ENCODE results near the gene RNF157. TPM values are rescaled to one million over a fixed set of nuclear protein-coding genes. Genes with fewer than 3 reads are reported as not detected.
A peak's percentile ranks its signal among the peaks of the same experiment; 100 is the strongest.

Gene RNF157
- total and polyA plus RNA-seq, 2 of the 13 experiments (the other 11 are each of a cell fraction or from before 2014, with no cell fraction given), result 0.44 to 1.5 TPM

DNA sequence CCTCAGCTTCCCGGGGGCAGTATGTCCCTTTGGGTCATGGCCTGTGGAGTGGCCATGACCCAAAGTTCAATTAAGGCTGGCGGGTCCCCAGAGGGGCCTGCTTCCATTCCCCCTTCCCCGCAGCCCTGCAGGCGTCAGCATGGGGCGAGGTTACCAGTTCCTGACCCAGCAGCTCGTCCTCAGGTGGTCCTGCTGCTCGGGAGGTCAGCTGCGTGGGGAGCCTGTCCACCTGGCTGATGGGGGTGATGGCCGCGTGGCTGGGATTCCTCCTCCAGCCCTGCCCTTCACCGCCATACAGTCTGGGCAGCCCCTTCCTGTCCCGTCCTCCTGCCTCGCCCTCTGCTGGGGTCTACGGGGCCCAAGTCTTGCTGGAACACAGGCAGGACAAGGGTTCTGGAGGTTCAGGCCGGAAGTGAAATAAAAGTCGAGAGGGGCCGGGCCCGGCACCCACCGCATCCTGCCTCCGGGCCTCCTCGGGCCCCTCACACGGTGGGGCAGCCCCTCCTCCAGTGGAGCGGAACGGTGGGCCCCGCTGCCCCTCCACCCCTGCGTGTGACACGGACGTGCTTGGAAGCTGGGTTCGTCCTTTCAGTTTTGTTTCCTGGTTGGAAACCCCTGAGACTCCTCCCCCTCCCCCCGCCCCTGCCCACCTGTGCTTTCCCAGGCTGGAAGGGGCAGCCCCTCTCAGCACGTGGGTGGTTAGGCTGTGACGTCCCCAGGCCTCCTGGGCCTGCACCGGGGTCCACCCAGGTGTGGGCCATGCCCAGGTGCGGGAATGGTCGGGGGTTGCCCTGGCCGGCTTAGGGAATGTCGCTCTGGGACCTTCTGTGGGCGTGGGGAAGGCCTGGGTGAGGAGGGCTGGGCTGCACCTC is 31.6 kb upstream of the RNF157 start (continued):
- TF ChIP-seq, protein P1, sequence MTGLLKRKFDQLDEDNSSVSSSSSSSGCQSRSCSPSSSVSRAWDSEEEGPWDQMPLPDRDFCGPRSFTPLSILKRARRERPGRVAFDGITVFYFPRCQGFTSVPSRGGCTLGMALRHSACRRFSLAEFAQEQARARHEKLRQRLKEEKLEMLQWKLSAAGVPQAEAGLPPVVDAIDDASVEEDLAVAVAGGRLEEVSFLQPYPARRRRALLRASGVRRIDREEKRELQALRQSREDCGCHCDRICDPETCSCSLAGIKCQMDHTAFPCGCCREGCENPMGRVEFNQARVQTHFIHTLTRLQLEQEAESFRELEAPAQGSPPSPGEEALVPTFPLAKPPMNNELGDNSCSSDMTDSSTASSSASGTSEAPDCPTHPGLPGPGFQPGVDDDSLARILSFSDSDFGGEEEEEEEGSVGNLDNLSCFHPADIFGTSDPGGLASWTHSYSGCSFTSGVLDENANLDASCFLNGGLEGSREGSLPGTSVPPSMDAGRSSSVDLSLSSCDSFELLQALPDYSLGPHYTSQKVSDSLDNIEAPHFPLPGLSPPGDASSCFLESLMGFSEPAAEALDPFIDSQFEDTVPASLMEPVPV (CRISPR knock-in tag; IDR thresholded peaks at IDR 0.05), result no peak
- TF ChIP-seq MED13 (CRISPR knock-in tag; IDR thresholded peaks at IDR 0.05) (no peak), NR2F6 (IDR thresholded peaks at IDR 0.05) (no peak), NR2F6 (CRISPR knock-in tag; IDR thresholded peaks at IDR 0.05) (no peak), CAMTA2 (CRISPR knock-in tag; IDR thresholded peaks at IDR 0.05; ENCODE audit: borderline replicate concordance) (no peak), ZNF775 (CRISPR knock-in tag; IDR thresholded peaks at IDR 0.05; ENCODE audit: borderline replicate concordance) (no peak), SATB2 (CRISPR knock-in tag; IDR thresholded peaks at IDR 0.05) (no peak), AKAP8 (CRISPR knock-in tag; IDR thresholded peaks at IDR 0.05) (0 out of 2 replicates have a peak, but pooled peaks have one; percentile 70), MTA1 (CRISPR knock-in tag; IDR thresholded peaks at IDR 0.05; ENCODE audit: borderline replicate concordance) (no peak), CBX5 (CRISPR knock-in tag; IDR thresholded peaks at IDR 0.05; ENCODE audit: borderline replicate concordance) (no peak), YY1 (IDR thresholded peaks at IDR 0.05; ENCODE audit: insufficient read depth, insufficient replicate concordance, low read depth, low read length) (no peak), SNAI1 (CRISPR knock-in tag; IDR thresholded peaks at IDR 0.05; ENCODE audit: borderline replicate concordance) (no peak), ZNF850 (CRISPR knock-in tag; conservative IDR thresholded peaks at IDR 0.05) (no peak), PCBP1 (IDR thresholded peaks at IDR 0.05; ENCODE audit: borderline replicate concordance, low read depth, low read length) (peak; percentile 60; the same call in 1 of the 2 replicates), ZNF563 (CRISPR knock-in tag; IDR thresholded peaks at IDR 0.05) (no peak), RBFOX2 (IDR thresholded peaks at IDR 0.05; ENCODE audit: low read depth, low read length) (peak; percentile 71)
- TF ChIP-seq, protein P2, sequence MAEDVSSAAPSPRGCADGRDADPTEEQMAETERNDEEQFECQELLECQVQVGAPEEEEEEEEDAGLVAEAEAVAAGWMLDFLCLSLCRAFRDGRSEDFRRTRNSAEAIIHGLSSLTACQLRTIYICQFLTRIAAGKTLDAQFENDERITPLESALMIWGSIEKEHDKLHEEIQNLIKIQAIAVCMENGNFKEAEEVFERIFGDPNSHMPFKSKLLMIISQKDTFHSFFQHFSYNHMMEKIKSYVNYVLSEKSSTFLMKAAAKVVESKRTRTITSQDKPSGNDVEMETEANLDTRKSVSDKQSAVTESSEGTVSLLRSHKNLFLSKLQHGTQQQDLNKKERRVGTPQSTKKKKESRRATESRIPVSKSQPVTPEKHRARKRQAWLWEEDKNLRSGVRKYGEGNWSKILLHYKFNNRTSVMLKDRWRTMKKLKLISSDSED (CRISPR knock-in tag; IDR thresholded peaks at IDR 0.05), result no peak
- TF ChIP-seq, protein P3, sequence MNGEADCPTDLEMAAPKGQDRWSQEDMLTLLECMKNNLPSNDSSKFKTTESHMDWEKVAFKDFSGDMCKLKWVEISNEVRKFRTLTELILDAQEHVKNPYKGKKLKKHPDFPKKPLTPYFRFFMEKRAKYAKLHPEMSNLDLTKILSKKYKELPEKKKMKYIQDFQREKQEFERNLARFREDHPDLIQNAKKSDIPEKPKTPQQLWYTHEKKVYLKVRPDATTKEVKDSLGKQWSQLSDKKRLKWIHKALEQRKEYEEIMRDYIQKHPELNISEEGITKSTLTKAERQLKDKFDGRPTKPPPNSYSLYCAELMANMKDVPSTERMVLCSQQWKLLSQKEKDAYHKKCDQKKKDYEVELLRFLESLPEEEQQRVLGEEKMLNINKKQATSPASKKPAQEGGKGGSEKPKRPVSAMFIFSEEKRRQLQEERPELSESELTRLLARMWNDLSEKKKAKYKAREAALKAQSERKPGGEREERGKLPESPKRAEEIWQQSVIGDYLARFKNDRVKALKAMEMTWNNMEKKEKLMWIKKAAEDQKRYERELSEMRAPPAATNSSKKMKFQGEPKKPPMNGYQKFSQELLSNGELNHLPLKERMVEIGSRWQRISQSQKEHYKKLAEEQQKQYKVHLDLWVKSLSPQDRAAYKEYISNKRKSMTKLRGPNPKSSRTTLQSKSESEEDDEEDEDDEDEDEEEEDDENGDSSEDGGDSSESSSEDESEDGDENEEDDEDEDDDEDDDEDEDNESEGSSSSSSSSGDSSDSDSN (CRISPR knock-in tag; IDR thresholded peaks at IDR 0.05), result no peak
- TF ChIP-seq, protein P4, sequence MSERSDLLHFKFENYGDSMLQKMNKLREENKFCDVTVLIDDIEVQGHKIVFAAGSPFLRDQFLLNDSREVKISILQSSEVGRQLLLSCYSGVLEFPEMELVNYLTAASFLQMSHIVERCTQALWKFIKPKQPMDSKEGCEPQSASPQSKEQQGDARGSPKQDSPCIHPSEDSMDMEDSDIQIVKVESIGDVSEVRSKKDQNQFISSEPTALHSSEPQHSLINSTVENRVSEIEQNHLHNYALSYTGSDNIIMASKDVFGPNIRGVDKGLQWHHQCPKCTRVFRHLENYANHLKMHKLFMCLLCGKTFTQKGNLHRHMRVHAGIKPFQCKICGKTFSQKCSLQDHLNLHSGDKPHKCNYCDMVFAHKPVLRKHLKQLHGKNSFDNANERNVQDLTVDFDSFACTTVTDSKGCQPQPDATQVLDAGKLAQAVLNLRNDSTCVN (CRISPR knock-in tag; IDR thresholded peaks at IDR 0.05; ENCODE audit: borderline replicate concordance), result no peak
- TF ChIP-seq, protein P5, sequence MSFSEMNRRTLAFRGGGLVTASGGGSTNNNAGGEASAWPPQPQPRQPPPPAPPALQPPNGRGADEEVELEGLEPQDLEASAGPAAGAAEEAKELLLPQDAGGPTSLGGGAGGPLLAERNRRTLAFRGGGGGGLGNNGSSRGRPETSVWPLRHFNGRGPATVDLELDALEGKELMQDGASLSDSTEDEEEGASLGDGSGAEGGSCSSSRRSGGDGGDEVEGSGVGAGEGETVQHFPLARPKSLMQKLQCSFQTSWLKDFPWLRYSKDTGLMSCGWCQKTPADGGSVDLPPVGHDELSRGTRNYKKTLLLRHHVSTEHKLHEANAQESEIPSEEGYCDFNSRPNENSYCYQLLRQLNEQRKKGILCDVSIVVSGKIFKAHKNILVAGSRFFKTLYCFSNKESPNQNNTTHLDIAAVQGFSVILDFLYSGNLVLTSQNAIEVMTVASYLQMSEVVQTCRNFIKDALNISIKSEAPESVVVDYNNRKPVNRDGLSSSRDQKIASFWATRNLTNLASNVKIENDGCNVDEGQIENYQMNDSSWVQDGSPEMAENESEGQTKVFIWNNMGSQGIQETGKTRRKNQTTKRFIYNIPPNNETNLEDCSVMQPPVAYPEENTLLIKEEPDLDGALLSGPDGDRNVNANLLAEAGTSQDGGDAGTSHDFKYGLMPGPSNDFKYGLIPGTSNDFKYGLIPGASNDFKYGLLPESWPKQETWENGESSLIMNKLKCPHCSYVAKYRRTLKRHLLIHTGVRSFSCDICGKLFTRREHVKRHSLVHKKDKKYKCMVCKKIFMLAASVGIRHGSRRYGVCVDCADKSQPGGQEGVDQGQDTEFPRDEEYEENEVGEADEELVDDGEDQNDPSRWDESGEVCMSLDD (CRISPR knock-in tag; IDR thresholded peaks at IDR 0.05; ENCODE audit: borderline replicate concordance), result no peak
